ENCODE results near the gene LIFR.
"Not testable (repeated sequence)": the region's sequence is repeated elsewhere in the genome, so short reads cannot be mapped to it uniquely, and the experiment has no call there.

Gene LIFR

GRCh38 chr5:38556599-38557307 lies at the start of gene LIFR:
Gene LIFR, minus strand, starts transcription at chr5:38556646. Its CDS starts 25,999 bp downstream, at chr5:38530647.
- DNase-seq (ENCODE audit: low spot score), result peak; percentile 14

- no peak for DNase-seq (ENCODE audit: low spot score)
Measured at GRCh38 chr5:38605610-38606009, 49.2 kb upstream of the LIFR start.

- no peak for DNase-seq (ENCODE audit: low spot score)
Measured at GRCh38 chr5:38603691-38604090, 47.2 kb upstream of the LIFR start.

- DNase-seq (ENCODE audit: low spot score), result no peak
Measured at GRCh38 chr5:38602641-38603040, 46.2 kb upstream of the LIFR start.

GRCh38 chr5:38601863-38602298 lies 45.4 kb upstream of the LIFR start:
- no peak for DNase-seq (ENCODE audit: low spot score)

GRCh38 chr5:38601133-38601862 lies 44.9 kb upstream of the LIFR start:
- no peak for DNase-seq (ENCODE audit: low spot score)

GRCh38 chr5:38600329-38601045 lies 44.0 kb upstream of the LIFR start:
- no peak for DNase-seq (ENCODE audit: low spot score)

GRCh38 chr5:38599751-38600150 lies 43.3 kb upstream of the LIFR start:
- not testable (repeated sequence) for DNase-seq (ENCODE audit: low spot score)

- no peak for DNase-seq (ENCODE audit: low spot score)
Measured at GRCh38 chr5:38598994-38599617, 42.7 kb upstream of the LIFR start.

GRCh38 chr5:38598296-38598993 lies 42.0 kb upstream of the LIFR start:
- no peak for DNase-seq (ENCODE audit: low spot score)

GRCh38 chr5:38596981-38597380 lies 40.5 kb upstream of the LIFR start:
- no peak for DNase-seq (ENCODE audit: low spot score)

GRCh38 chr5:38595132-38595745 lies 38.8 kb upstream of the LIFR start:
- DNase-seq (ENCODE audit: low spot score), result no peak

GRCh38 chr5:38593959-38594358 lies 37.5 kb upstream of the LIFR start:
- DNase-seq (ENCODE audit: low spot score), result no peak

GRCh38 chr5:38591523-38591849 lies 35.0 kb upstream of the LIFR start:
- DNase-seq (ENCODE audit: low spot score), result no peak

- no peak for DNase-seq (ENCODE audit: low spot score)
Measured at GRCh38 chr5:38590838-38591522, 34.5 kb upstream of the LIFR start.

GRCh38 chr5:38589629-38590028 lies 33.2 kb upstream of the LIFR start:
- DNase-seq (ENCODE audit: low spot score), result no peak

GRCh38 chr5:38585816-38586215 lies 29.4 kb upstream of the LIFR start:
- no peak for DNase-seq (ENCODE audit: low spot score)

GRCh38 chr5:38583500-38583899 lies 27.1 kb upstream of the LIFR start:
- DNase-seq (ENCODE audit: low spot score), result no peak

GRCh38 chr5:38582975-38583319 lies 26.5 kb upstream of the LIFR start:
- DNase-seq (ENCODE audit: low spot score), result no peak

- DNase-seq (ENCODE audit: low spot score), result no peak
Measured at GRCh38 chr5:38582293-38582974, 26.0 kb upstream of the LIFR start.
